Muscle of leg (tissue), 9 donors: ENCODE data around the gene KNOP1. TPM values are rescaled to one million over a fixed set of nuclear protein-coding genes. Genes with fewer than 3 reads are reported as not detected.

Source experiments
- polyA plus RNA-seq, 8 donors: library from polyadenylated mRNA; unstranded; fragments of 120-200 nt; gene quantifications; one replicate each; pipeline versions ENCODE4 v1.2.1 to v1.2.3, GENCODE V29; 2013; ENCODE audit warnings: inconsistent platforms in 1 of 8, low replicate concordance in 1 of 8; ENCODE audit not compliant: insufficient read length in 8 of 8, insufficient read depth in 1 of 8
- total RNA-seq: library from RNA; stranded (reverse); fragments of 120-200 nt; gene quantifications from one replicate; pipeline ENCODE4 v1.2.4, GENCODE V29; 2013

Gene KNOP1
- total and polyA plus RNA-seq, 9 donors = 22.3 to 40.2 (median 23.5) TPM

Other genes with a start within 250 kb of the KNOP1 start
- gene GDE1, start 196.1 kb downstream of the KNOP1 start, total RNA-seq = 39.4 TPM
- 10 to 100 TPM; 49.4 to 56.0 (median 50.9) TPM for gene GDE1, start 196.1 kb downstream of the KNOP1 start, polyA plus RNA-seq
- gene CCP110, start 194.3 kb downstream of the KNOP1 start, total RNA-seq = 11.3 TPM
- gene CCP110, start 194.3 kb downstream of the KNOP1 start, polyA plus RNA-seq = 10 to 100 TPM; 10.8 to 22.5 (median 15.5) TPM
- gene VPS35L, start 162.5 kb downstream of the KNOP1 start, total RNA-seq = 23.6 TPM
- 10 to 100 TPM; 30.4 to 39.8 (median 34.3) TPM for gene VPS35L, start 162.5 kb downstream of the KNOP1 start, polyA plus RNA-seq
- 10.2 TPM for gene IQCK, start within 50 bp of the KNOP1 start, total RNA-seq
- gene IQCK, start within 50 bp of the KNOP1 start, polyA plus RNA-seq = 10 to 100 TPM; 13.3 to 15.2 (median 14.7) TPM
- 39.9 TPM for gene GPRC5B, start 166.6 kb upstream of the KNOP1 start, total RNA-seq
- gene GPRC5B, start 166.6 kb upstream of the KNOP1 start, polyA plus RNA-seq = 10 to 100 TPM; 66.0 to 92.0 (median 80.3) TPM